ENCODE data around the gene SLC47A2. TPM values are rescaled to one million over a fixed set of nuclear protein-coding genes. Genes with fewer than 3 reads are reported as not detected.

SLC47A2 gene
- total RNA-seq, 2 experiments from 2014 or later, result not detected

DNA sequence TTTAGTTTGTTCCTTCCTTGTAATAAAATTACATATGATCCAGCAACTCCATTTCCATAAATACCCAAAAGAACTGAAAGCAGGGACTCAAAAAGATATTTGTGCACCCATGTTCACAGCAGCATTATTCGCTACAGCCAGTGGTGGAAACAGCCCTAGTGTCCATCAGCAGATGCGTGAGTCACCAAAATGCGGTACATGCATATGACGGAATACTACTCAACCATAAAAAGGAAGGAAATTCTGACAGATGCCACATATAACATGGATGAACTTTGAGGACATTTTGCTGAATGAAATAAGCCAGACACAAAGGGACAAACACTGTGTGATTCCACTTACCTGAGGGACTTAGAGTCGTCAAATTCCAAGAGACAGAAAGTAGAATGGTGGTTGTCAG is 9.1 kb upstream of the SLC47A2 start:
- intact Hi-C loops (cut with micrococcal nuclease; ENCODE audit: unreplicated experiment), result no loop called here
- TF ChIP-seq, protein P1, sequence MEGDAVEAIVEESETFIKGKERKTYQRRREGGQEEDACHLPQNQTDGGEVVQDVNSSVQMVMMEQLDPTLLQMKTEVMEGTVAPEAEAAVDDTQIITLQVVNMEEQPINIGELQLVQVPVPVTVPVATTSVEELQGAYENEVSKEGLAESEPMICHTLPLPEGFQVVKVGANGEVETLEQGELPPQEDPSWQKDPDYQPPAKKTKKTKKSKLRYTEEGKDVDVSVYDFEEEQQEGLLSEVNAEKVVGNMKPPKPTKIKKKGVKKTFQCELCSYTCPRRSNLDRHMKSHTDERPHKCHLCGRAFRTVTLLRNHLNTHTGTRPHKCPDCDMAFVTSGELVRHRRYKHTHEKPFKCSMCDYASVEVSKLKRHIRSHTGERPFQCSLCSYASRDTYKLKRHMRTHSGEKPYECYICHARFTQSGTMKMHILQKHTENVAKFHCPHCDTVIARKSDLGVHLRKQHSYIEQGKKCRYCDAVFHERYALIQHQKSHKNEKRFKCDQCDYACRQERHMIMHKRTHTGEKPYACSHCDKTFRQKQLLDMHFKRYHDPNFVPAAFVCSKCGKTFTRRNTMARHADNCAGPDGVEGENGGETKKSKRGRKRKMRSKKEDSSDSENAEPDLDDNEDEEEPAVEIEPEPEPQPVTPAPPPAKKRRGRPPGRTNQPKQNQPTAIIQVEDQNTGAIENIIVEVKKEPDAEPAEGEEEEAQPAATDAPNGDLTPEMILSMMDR (conservative IDR thresholded peaks at IDR 0.05; ENCODE audit: low read length), result no peak
- TF ChIP-seq EZH2phosphoT487 (IDR thresholded peaks at IDR 0.05; ENCODE audit: borderline replicate concordance, low read depth, low read length), result no peak

GRCh38 chr17:19724501-19725420 is 8.4 kb upstream of the SLC47A2 start:
- no peaks in the 10 kb centered on the region for H3K4me1 ChIP-seq (ENCODE audit: insufficient read depth, low read length, poor library complexity, severe bottlenecking)
- no peaks in the 10 kb centered on the region for H3K36me3 ChIP-seq (ENCODE audit: insufficient read depth, low read length)
- TF ChIP-seq, protein P1 (conservative IDR thresholded peaks at IDR 0.05; ENCODE audit: low read length), result no peak
- H3K4me2 ChIP-seq (ENCODE audit: low read length), result no peak overlapping the region
- no peaks in the 10 kb centered on the region for H3K79me2 ChIP-seq (ENCODE audit: insufficient read depth, low read depth, low read length)
- no peaks in the 10 kb centered on the region for H3K9me2 ChIP-seq (ENCODE audit: insufficient read depth, low read length)
- ChIA-PET CTCF (ENCODE audit: unreplicated experiment) (no interaction called here), POLR2A (no interaction called here)
- no peak overlapping the region for H3K4me3 ChIP-seq (ENCODE audit: low read depth, low read length, poor library complexity, severe bottlenecking)
- intact Hi-C loops (cut with micrococcal nuclease; ENCODE audit: unreplicated experiment), result no loop called here
- no peaks in the 10 kb centered on the region for H3K9me3 ChIP-seq (ENCODE audit: low read length)
- H2AFZ ChIP-seq (ENCODE audit: low read length), result no peak overlapping the region
- no peak for DNase-seq (ENCODE audit: low spot score)
- H4K20me1 ChIP-seq (ENCODE audit: insufficient read depth, low read length), result no peaks in the 10 kb centered on the region
- no peak overlapping the region for H3K27ac ChIP-seq (ENCODE audit: low read depth, low read length, poor library complexity, severe bottlenecking)
- BruUV-seq (replicated peaks), result no TSS peak

More for the DNA sequence above, 9.1 kb upstream of the SLC47A2 start:
- ChIA-PET POLR2A (no interaction called here), CTCF (ENCODE audit: unreplicated experiment) (no interaction called here)
- Histone ChIP-seq H3K27ac (ENCODE audit: low read depth, low read length, poor library complexity, severe bottlenecking) (no peak overlapping the region), H3K9me2 (ENCODE audit: insufficient read depth, low read length) (no peaks in the 10 kb centered on the region), H3K4me1 (ENCODE audit: insufficient read depth, low read length, poor library complexity, severe bottlenecking) (no peaks in the 10 kb centered on the region), H3K79me2 (ENCODE audit: insufficient read depth, low read depth, low read length) (no peaks in the 10 kb centered on the region), H2AFZ (ENCODE audit: low read length) (no peak overlapping the region), H4K20me1 (ENCODE audit: insufficient read depth, low read length) (no peaks in the 10 kb centered on the region), H3K4me2 (ENCODE audit: low read length) (no peak overlapping the region), H3K36me3 (ENCODE audit: insufficient read depth, low read length) (no peaks in the 10 kb centered on the region), H3K9me3 (ENCODE audit: low read length) (no peaks in the 10 kb centered on the region), H3K4me3 (ENCODE audit: low read depth, low read length, poor library complexity, severe bottlenecking) (no peak overlapping the region)
- BruUV-seq (replicated peaks), result no TSS peak
- DNase-seq (ENCODE audit: low spot score), result no peak

- ChIA-PET CTCF (ENCODE audit: unreplicated experiment) (no interaction called here), POLR2A (no interaction called here)
- no peak for TF ChIP-seq EZH2phosphoT487 (IDR thresholded peaks at IDR 0.05; ENCODE audit: borderline replicate concordance, low read depth, low read length)
- TF ChIP-seq, protein P1 (conservative IDR thresholded peaks at IDR 0.05; ENCODE audit: low read length), result no peak
- Histone ChIP-seq H3K4me3 (ENCODE audit: low read depth, low read length, poor library complexity, severe bottlenecking) (no peak overlapping the region), H3K79me2 (ENCODE audit: insufficient read depth, low read depth, low read length) (no peaks in the 10 kb centered on the region), H3K4me2 (ENCODE audit: low read length) (no peak overlapping the region), H3K36me3 (ENCODE audit: insufficient read depth, low read length) (no peaks in the 10 kb centered on the region), H2AFZ (ENCODE audit: low read length) (no peak overlapping the region), H4K20me1 (ENCODE audit: insufficient read depth, low read length) (no peaks in the 10 kb centered on the region), H3K9me3 (ENCODE audit: low read length) (no peaks in the 10 kb centered on the region), H3K9me2 (ENCODE audit: insufficient read depth, low read length) (no peaks in the 10 kb centered on the region), H3K27ac (ENCODE audit: low read depth, low read length, poor library complexity, severe bottlenecking) (no peak overlapping the region), H3K4me1 (ENCODE audit: insufficient read depth, low read length, poor library complexity, severe bottlenecking) (no peaks in the 10 kb centered on the region)
- DNase-seq (ENCODE audit: low spot score), result no peak
- intact Hi-C loops (cut with micrococcal nuclease; ENCODE audit: unreplicated experiment), result no loop called here
- no TSS peak for BruUV-seq (replicated peaks)
Observed at GRCh38 chr17:19723964-19724363, 7.6 kb upstream of the SLC47A2 start.

All from OCI-LY7 (cell line).